ENCODE data around the gene MANF.

- no peak for TF ChIP-seq POLR2AphosphoS5 (IDR thresholded peaks at IDR 0.05)
- no peak for TF ChIP-seq CTCF (IDR thresholded peaks at IDR 0.05 in 8 of 11, conservative IDR thresholded peaks at IDR 0.05 in 3 of 11)
- no peak for TF ChIP-seq POLR2A (IDR thresholded peaks at IDR 0.05)
These were observed 30.9 kb upstream of the MANF start for GRCh38 chr3:51354172-51354571.
